ENCODE data around the gene STARD3. TPM values are rescaled to one million over a fixed set of nuclear protein-coding genes. Genes with fewer than 3 reads are reported as not detected.

The STARD3 gene
- total and polyA plus RNA-seq, 2 of the 13 experiments (the other 11 are each of a cell fraction or from before 2014, with no cell fraction given): 34.6 to 100 TPM

- no peak for TF ChIP-seq ZNF275 (CRISPR knock-in tag; IDR thresholded peaks at IDR 0.05; ENCODE audit: borderline replicate concordance)
- no peak for TF ChIP-seq ZNF841 (CRISPR knock-in tag; IDR thresholded peaks at IDR 0.05; ENCODE audit: borderline replicate concordance)
- TF ChIP-seq GLI4 (CRISPR knock-in tag; IDR thresholded peaks at IDR 0.05; ENCODE audit: borderline replicate concordance): no peak
- no peak; the same call in 1 of the 2 replicates for TF ChIP-seq AHR (CRISPR knock-in tag; IDR thresholded peaks at IDR 0.05)
- TF ChIP-seq SMAD3 (CRISPR knock-in tag; IDR thresholded peaks at IDR 0.05): no peak
- no peak for TF ChIP-seq ZNF850 (CRISPR knock-in tag; conservative IDR thresholded peaks at IDR 0.05)
- TF ChIP-seq KLF6 (CRISPR knock-in tag; IDR thresholded peaks at IDR 0.05): no peak
- no peak for TF ChIP-seq PLSCR1 (CRISPR knock-in tag; IDR thresholded peaks at IDR 0.05; ENCODE audit: borderline replicate concordance)
- no peak for TF ChIP-seq KDM6A (CRISPR knock-in tag; IDR thresholded peaks at IDR 0.05; ENCODE audit: low read depth)
- TF ChIP-seq U2AF1 (optimal IDR thresholded peaks at IDR 0.05; ENCODE audit: low read depth, low read length): peak; percentile 59
- TF ChIP-seq PAXIP1 (CRISPR knock-in tag; conservative IDR thresholded peaks at IDR 0.05): peak; percentile 38; the same call in 1 of the 2 replicates
- no peak for TF ChIP-seq ZNF530 (CRISPR knock-in tag; IDR thresholded peaks at IDR 0.05; ENCODE audit: low read depth)
- no peak for TF ChIP-seq SNRNP70 (IDR thresholded peaks at IDR 0.05; ENCODE audit: low read depth, low read length)
- TF ChIP-seq HINFP (CRISPR knock-in tag; IDR thresholded peaks at IDR 0.05; ENCODE audit: low read depth): no peak
- TF ChIP-seq PAWR (CRISPR knock-in tag; IDR thresholded peaks at IDR 0.05; ENCODE audit: borderline replicate concordance): no peak
- no peak for TF ChIP-seq KLF12 (CRISPR knock-in tag; IDR thresholded peaks at IDR 0.05; ENCODE audit: borderline replicate concordance)
- no peak for TF ChIP-seq FOXM1 (CRISPR knock-in tag; IDR thresholded peaks at IDR 0.05)
- TF ChIP-seq GTF3A (CRISPR knock-in tag; conservative IDR thresholded peaks at IDR 0.05): no peak
- TF ChIP-seq ZNF883 (CRISPR knock-in tag; IDR thresholded peaks at IDR 0.05; ENCODE audit: not compliant biosample characterization): no peak
- TF ChIP-seq GMEB1 (CRISPR knock-in tag; IDR thresholded peaks at IDR 0.05; ENCODE audit: borderline replicate concordance): no peak
- no peak for TF ChIP-seq SRY (CRISPR knock-in tag; IDR thresholded peaks at IDR 0.05)
Observed at GRCh38 chr17:39653662-39654331, 16.9 kb downstream of the STARD3 start (continued).

All from HepG2 (cell line).